ENCODE data around the gene SPDYE2B. TPM values are rescaled to one million over a fixed set of nuclear protein-coding genes. Genes with fewer than 3 reads are reported as not detected.
"Not testable (repeated sequence)": the region's sequence is repeated elsewhere in the genome, so short reads cannot be mapped to it uniquely, and the experiment has no call there.

SPDYE2B gene
- total RNA-seq, 2 donors from 2014 or later: not detected

DNA sequence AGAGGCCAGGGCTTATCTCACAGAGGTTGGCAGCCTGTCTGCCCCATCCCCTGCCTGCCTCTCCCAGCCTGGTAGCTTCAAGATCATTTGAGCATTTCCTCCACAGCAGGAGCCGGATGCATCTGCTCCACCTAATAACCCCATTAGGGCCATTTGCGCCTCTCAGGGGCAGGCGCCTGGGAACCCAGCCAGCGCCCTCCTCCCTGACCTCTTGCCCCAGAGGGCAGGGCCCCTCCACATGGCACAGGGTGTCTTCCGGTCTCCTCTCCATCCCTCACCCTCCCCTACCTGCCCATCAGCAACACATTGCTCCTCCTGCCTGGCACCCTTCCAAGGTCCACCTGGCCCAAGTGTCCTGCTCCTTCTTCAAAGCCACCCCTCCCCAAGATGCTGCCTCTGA, 14.8 kb upstream of the SPDYE2B start:
- intact Hi-C loops (cut with DNase I, micrococcal nuclease); DNase-seq: not testable (repeated sequence)
- ATAC-seq: peak; percentile 27

DNA sequence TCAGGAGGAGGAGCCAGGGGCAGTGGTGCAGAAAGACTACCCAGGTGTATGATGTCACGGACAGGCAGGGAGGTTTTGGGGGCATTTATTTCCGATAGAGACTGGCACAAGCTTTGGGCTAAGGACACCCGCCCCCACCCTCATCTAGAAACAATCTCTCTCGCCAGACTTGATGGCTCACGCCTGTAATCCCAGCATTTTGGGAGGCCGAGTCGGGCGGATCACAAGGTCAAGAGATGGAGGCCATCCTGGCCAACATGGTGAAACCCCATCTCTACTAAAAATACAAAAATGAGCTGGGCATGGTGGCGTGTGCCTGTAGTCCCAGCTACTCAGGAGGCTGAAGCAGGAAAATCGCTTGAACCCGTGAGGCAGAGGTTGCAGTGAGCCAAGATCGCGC, 13.2 kb upstream of the SPDYE2B start:
- peak in 1 of 2 donors; percentile 3 for DNase-seq
- ATAC-seq; intact Hi-C loops (cut with DNase I, micrococcal nuclease): not testable (repeated sequence)

DNA sequence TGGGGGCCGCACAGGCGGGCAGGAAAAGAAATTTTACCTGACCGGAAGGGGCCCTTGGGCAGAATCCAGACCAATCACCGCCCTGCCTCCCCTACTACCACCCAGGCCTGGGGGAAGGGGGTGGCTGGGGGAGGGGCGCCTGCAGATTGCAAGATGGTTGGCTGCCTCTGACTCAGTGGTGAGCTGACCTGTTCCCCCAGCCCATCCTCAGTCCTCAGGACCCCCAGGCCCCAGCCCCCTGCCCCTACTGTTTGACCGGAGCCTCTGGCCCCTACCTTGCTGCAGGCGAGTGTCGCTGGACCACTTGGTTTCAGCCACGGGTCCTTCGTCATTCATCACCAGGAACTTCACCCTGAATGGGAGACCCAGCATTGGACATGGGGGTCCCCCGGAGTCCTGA, 11.3 kb upstream of the SPDYE2B start:
- intact Hi-C loops (cut with DNase I, micrococcal nuclease): not testable (repeated sequence)

DNA sequence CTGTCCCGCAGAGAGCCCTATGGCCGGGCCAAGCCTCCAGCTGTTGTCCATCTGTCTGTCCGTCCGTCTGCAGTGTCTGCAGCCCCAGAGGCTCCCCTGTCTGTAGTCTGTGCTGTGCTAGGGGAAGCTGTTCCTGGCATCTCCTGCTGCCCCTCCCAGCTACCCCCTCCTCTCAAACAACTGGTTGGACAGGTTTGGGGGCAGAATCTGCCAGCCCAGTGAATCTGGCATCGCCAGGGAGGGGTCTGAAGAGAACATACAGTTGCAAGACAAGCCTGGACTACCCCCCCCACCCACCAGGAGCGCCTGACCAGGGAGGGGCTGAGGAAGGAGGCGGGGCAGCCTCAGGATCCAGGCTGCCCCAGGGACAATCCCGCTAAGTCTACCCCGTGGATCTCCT, 7.4 kb upstream of the SPDYE2B start, which contains the start of gene UPK3BL1:
UPK3BL1 (minus strand) TSS at position 101 of the 400 bp plus-strand sequence; CDS start at position 51, 50 bp downstream.
- peak; percentile 14 for ATAC-seq
- intact Hi-C loops (cut with DNase I, micrococcal nuclease); DNase-seq: not testable (repeated sequence)

More for the DNA sequence above, 11.3 kb upstream of the SPDYE2B start:
- DNase-seq: peak; percentile 6 to 15
- peak; percentile 5 for ATAC-seq

DNA sequence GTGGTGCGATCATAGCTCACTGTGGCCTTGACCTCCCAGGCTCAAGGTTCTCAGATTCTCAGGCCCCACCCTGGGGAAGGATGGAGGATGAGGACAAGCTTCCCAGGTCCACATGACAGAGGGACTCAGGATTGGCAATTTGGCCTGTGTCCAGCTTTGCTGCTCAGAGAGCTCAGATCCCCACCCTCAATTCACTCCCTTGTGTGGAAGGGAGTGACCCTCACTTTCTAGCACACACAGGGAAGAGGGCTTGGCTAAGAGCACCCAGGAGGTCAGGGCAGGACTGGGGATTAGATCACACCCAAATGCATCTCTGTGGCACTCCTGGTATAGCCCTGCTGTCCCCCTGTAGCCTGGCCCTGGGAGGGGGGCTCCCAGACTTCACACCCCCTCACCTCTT, 6.7 kb upstream of the SPDYE2B start:
- intact Hi-C loops (cut with DNase I, micrococcal nuclease); DNase-seq: not testable (repeated sequence)
- peak; percentile 19 for ATAC-seq

DNA sequence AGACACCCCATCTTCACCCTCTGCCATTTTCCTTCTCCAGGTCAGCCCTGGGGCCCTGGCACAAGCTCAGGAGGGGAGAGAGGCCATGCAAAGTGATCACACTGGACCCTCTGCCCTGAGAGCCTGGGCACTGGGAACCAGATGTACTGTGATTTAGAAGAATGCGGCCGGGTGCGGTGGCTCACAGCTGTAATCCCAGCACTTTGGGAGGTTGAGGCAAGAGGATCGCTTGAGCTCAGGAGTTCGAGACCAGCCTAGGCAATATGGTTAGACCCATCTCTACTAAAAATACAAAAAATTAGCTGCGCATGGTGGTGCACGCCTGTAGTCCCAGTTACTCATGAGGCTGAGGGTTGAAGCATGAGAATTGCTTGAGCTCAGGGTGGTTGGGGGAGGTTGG, 2.3 kb upstream of the SPDYE2B start:
- ATAC-seq; intact Hi-C loops (cut with DNase I, micrococcal nuclease): not testable (repeated sequence)
- DNase-seq: peak in 1 of 2 donors; percentile 2

DNA sequence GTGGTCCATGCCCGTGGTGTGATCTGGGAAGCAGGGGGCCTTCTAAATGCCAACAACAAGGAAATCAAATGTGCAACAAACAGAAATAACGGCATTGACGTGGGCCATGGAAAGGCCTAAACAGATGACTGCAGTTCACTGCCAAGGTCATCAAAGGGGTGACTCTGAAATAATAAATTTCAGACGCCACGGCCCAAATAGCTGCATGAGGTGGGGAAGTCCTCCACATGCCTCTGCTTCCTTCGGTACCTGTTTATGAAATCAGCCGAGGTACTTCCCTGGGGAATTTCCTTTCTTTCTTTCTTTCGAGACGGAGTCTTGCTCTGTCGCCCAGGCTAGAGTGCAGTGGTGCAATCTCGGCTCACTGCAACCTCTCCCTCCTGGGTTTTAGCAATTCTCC, 14.6 kb downstream of the SPDYE2B start:
- intact Hi-C loops (cut with DNase I, micrococcal nuclease); DNase-seq; ATAC-seq: not testable (repeated sequence)

DNA sequence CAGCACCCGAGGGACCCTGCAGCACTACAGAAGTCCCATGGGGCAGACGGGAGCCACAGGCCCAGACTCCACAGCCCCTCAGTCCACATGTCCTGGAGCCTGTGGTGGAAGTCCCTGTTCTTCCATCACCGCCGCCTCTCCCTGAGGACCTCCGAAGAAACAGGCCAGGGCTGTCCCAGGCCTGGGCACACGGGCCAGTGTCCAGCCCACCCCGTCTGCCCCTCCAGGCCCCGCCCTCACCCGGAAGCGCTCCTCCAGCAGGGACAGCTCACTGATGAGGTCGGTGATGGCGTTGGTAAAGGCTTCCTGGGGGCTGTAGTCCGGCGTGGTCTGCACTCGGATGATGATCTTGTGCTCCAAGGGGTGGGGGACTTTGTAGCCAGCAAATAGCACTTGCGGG, 16.7 kb downstream of the SPDYE2B start:
- ATAC-seq; intact Hi-C loops (cut with DNase I, micrococcal nuclease); DNase-seq: not testable (repeated sequence)

DNA sequence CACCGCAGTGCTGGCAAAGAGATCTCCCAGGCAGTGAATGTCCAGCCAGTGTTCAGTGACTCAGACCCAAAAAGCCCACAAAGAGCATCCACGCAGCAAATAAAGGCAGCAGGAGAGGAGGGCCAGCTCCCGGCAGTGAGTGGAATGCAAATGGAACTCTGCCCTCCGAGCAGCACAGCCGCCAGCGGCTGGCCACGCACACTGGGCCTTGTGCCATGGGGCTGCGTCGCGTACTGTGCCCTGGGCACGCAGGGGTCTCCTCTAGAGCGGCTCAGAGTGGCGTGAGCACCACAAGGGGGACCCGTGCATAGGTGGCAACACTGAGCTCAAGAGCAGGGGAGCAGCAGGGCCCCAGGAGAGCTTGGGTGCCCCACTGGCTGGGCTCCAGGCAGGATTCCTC, 17.4 kb downstream of the SPDYE2B start:
- DNase-seq; intact Hi-C loops (cut with DNase I, micrococcal nuclease); ATAC-seq: not testable (repeated sequence)

DNA sequence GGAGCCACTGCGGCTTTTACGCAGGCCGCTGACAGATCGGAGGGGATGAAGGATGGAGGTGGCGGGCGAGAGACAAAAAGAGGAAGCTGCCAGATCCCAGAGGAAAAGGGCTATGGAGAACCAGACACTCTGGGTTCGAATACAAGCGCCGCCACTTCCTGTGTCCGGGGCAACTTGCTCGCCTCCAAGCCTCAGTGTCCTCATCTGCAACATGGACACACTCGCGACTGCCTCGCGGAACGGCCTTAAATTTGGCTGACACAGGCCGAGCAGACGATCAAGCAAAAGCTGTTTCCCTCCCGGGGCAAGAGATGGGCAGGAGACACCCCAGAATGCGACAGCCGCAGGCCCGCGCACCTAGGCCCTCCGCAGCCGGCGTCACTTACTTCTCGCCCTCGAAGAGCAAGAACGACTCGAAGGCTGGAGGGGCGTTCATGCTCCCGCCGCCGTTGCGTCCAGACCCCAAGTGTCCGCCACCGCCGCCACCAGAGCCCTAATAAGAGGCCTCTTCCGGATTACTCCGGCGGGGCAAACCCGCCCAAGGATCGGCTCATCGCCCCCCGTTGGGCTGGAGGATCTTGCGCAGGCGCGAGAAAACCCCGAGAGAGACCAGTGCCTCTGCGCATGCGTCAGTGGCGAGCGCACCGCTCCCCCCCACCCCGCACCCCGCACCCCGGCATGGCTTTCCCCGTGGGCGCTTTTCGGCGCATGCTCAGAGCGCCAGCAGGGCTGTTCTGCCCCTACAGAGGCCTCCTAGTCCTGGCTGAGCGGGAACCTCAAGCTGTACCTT, 21.2 kb downstream of the SPDYE2B start, which contains the start of gene POLR2J2:
POLR2J2 (minus strand) TSS at position 498 of the 790 bp plus-strand sequence; CDS start at position 436, 62 bp downstream.
- intact Hi-C loops (cut with DNase I, micrococcal nuclease): not testable (repeated sequence)
- peak; percentile 85 for ATAC-seq
- DNase-seq: peak in 1 of 2 donors; percentile 95

DNA sequence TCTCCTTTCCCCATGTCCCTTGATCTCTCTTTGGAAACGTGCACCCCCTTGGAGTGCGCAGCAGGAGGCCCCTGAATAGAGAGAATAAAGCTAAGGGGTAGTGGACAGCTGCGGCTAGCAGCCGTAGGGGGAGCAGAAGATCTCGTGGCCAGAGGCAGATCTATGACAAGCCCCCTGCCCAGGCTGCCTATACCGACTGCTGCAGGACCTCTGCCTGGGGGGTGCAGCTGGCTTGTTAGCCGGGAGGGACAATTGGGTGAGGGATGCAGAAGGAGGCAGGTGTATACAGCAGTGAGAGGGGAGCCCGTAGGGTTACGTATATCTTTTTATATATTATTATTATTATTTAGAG, 21.8 kb downstream of the SPDYE2B start:
- ATAC-seq: peak; percentile 4

DNA sequence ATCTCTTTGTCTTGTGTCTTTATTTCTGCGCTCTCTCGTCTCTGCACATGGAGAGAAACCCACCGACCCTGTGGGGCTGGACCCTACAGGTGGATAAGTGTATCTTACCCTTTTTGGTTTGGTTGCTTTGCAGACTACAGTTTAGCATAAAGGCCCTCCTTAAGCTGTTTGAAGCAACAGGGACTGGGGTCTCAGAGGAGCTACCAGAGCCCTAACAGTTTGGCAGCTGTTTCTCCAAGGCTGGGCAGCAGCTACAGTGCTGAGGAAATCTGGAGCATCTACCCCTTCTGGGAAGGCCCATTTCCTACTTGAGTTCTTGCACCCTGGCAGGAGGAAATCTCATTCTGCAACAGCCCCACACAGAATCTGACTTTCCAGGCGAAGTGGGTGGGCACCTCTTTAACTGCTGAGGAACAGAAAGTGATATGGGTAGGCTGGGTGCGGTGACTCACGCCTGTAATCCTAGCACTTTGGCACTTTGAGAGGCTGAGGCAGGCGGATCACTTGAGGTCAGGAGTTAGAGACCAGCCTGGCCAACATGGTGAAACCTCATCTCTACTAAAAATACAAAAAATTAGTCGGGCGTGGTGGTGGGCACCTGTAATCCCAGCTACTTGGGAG, 23.4 kb downstream of the SPDYE2B start:
- ATAC-seq; DNase-seq; intact Hi-C loops (cut with DNase I, micrococcal nuclease): not testable (repeated sequence)

More for the DNA sequence above, 21.8 kb downstream of the SPDYE2B start:
- intact Hi-C loops (cut with DNase I, micrococcal nuclease); DNase-seq: not testable (repeated sequence)

DNA sequence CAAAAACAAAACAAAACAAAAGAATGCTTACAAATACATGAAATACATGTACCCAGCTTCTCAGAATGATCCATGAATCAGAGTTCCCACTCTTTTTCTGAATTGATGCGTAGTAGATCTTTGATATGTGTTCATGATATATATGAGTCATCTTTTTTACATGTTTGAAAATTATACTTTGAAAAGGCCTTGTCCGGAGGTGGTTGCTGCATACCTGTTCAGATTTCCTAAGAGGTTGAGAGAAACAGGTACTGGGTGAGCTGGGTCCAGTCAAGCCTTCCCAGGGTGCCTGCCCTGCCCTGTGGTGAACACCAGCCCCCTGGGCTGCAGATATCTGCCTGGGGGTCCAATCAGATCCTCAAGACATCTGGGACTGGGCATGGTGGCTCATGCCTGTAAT, 25.4 kb downstream of the SPDYE2B start:
- DNase-seq; ATAC-seq; intact Hi-C loops (cut with DNase I, micrococcal nuclease): not testable (repeated sequence)

DNA sequence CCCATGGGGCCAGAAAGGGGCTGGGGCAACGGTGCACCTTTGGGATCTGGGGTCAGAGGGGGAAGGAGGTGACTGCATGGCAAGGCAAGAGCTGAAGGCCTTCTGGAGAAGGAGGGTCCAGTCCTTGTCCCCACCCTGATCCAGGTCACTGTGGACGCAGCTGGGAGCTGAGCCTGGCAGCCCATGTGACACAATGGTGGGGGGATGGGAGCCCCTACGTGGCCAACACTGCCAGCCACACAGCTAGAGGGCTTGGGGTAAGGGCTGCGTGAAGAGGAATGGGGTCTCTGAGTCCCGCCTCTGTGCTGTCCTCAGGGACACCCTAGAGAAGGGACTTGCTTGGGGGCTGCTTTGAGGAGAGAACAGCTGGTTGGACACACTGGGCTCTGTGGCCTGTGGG, 30.7 kb downstream of the SPDYE2B start:
- DNase-seq; intact Hi-C loops (cut with DNase I, micrococcal nuclease): not testable (repeated sequence)
- ATAC-seq: peak; percentile 9

DNA sequence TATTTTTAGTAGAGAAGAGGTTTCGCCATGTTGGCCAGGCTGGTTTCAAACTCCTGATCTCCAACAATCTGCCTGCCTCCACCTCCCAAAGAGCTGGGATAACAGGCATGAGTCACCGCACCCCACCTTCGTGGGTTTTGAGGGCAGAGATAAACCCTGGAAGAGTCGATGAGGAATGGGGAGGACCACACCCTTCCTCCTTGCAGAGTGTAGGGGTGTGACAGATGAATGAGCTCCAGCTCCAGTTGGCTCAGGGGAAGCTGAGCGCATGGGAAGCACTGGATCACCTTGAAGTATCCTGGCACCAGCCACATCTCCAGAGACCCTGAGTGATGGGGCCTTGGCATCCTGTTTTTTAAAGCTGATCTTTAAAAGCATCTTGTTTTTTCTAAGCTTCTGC, 32.4 kb downstream of the SPDYE2B start:
- ATAC-seq; intact Hi-C loops (cut with DNase I, micrococcal nuclease): not testable (repeated sequence)

DNA sequence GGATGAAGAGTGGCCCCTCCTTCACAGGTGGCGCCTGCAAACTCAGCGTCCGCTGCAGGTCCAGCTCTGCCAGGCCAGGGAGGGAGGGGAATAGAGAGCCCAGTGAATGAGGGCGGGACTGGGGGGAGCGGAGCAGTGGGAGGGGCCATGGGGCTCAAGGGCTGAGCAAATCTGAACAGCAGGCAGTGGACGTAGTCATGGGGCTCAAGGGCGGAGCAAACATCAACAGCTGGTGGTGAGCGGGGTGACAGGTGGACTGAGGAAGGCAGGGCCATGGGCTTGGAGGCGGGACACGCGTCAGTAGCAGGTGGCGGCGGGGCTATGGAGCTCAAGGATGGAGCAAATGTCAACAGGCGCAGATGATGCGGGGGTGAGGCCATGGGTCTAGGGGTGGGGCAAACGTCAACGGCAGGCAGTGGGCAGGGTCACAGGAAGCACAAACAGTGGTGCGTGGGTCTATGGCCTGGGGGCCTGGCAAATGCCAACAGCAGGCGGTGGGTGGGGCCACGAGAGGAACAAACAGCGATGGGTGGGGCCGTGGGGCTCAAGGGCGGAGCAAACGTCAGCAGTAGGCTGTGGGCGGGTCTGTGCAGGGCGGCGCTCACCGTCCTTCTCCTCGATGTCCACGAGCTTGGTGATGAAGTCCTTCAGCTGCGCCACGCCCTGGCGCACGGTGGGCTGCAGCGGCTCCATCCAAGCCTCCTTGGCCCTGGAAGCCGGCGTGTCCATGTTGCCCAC, 38.3 kb downstream of the SPDYE2B start:
- intact Hi-C loops (cut with DNase I, micrococcal nuclease); DNase-seq: not testable (repeated sequence)
- ATAC-seq: peak; percentile 89

More for the DNA sequence above, 32.4 kb downstream of the SPDYE2B start:
- DNase-seq: not testable (repeated sequence)

DNA sequence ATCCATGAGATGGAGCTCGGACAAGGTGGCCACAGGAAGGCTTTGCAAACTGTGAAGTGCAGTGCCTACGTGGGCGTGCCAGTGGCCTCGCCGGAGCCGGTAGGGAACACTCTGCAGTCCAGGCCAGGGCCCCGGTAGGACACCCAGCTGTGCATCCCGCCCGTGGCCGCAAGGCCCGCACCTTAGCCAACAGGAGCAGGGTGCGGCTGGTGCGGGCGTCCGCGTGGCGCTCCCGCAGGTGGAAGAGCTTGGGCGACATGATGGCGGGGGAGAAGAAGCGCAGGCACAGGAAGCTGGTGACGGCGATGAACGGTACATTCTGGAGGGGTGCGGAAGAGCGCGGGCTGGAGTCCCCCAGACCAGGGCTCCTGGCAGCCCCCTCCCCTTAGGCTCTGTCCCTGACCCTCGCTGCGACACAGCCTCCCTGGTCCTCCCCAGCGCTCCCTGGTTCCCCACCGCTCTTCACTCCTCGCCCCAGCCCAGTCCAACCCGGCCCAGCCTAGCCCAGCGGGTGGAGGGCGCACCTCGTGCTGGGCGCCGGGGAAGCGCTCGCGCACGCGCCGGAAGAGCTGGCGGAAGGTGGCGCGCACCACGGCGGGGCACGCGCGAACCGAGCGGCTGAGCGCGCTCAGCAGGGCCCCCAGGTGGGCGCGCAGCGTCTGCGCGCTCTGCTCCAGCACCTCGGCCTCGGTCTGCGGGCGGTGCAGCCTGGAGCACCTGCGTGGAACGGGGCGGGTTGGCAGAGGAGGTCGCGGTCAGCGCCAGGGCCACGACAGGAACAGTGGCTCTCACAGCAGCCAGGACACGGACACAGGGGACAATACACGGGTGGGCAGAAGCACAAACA, 39.5 kb downstream of the SPDYE2B start:
- ATAC-seq (peak; percentile 49), DNase-seq (peak in 1 of 2 donors; percentile 6)
- intact Hi-C loops (cut with DNase I, micrococcal nuclease): not testable (repeated sequence)

DNA sequence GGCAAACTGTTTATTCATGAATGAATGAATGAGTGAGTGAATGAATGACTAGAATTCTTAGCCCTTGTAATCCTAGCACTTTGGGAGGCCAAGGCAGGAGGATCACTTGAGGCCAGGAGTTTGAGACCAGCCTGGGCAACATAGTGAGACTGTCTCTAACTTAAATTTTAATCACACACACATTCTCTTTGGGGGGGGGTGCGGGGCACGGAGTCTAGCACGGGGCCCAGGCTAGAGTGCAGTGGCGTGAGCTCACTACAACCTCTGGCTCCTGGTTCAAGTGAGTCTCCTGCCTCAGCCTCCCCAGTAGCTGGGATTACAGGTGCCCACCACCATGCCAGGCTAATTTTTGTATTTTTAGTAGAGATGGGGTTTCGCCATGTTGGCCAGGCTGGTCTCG, 40.5 kb downstream of the SPDYE2B start:
- intact Hi-C loops (cut with DNase I, micrococcal nuclease); ATAC-seq: not testable (repeated sequence)
- DNase-seq: peak in 1 of 2 donors; percentile 12

All from left colon (tissue), 2 donors.